SK-N-SH treated with all-trans-retinoic acid at 6 μM for 48 hours (cell line): ENCODE measurements around the gene SKI.

ENCODE experiments used
- ARNTL ChIP-seq: fragments of 450-650 bp; formaldehyde crosslinking; IDR thresholded peaks from 2 replicates; pipeline ENCODE4 v1.5.0; 2020; ENCODE audit warnings: low read depth, mild to moderate bottlenecking, moderate library complexity, borderline replicate concordance
- BACH2 ChIP-seq: fragments of 250-450 bp; sonication (Bioruptor Pico); IDR thresholded peaks from 2 replicates; pipeline ENCODE4 v1.9.0; 2021; ENCODE audit warnings: mild to moderate bottlenecking, borderline replicate concordance
- ESRRG ChIP-seq: fragments of 250-450 bp; sonication (Bioruptor Pico); IDR thresholded peaks from 2 replicates; pipeline ENCODE4 v1.6.1; 2021; ENCODE audit warnings: mild to moderate bottlenecking
- GLIS3 ChIP-seq: fragments of 250-450 bp; sonication (Bioruptor Pico); IDR thresholded peaks from 2 replicates; pipeline ENCODE4 v1.5.0; 2020; ENCODE audit warnings: mild to moderate bottlenecking, moderate library complexity
- OSR1 ChIP-seq: fragments of 250-450 bp; sonication (Bioruptor Pico); IDR thresholded peaks from 2 replicates; pipeline ENCODE4 v1.8.0; 2022; ENCODE audit warnings: moderate library complexity, mild to moderate bottlenecking, inconsistent platforms
- PPARA ChIP-seq: fragments of 250-450 bp; sonication (Bioruptor Pico); IDR thresholded peaks from 2 replicates; pipeline ENCODE4 v1.5.0; 2020; ENCODE audit warnings: mild to moderate bottlenecking, borderline replicate concordance
- TCF4 ChIP-seq: fragments of 250-450 bp; sonication (Bioruptor Pico); IDR thresholded peaks from 2 replicates; pipeline ENCODE4 v1.8.0; 2021; ENCODE audit warnings: mild to moderate bottlenecking, moderate library complexity, borderline replicate concordance
- ZC3H10 ChIP-seq: fragments of 250-450 bp; sonication (Bioruptor Pico); IDR thresholded peaks from 2 replicates; pipeline ENCODE4 v1.5.1; 2021; ENCODE audit warnings: mild to moderate bottlenecking, moderate library complexity
- ZFP3 ChIP-seq: fragments of 250-450 bp; sonication (Bioruptor Pico); IDR thresholded peaks from 2 replicates; pipeline ENCODE4 v1.5.0; 2020; ENCODE audit warnings: mild to moderate bottlenecking, moderate library complexity
- ZFP30 ChIP-seq: fragments of 450-650 bp; formaldehyde crosslinking; IDR thresholded peaks from 2 replicates; pipeline ENCODE4 v1.5.0; 2022; ENCODE audit warnings: mild to moderate bottlenecking, moderate library complexity
- ZNF565 ChIP-seq: fragments of 450-650 bp; formaldehyde crosslinking; conservative IDR thresholded peaks from 2 replicates; pipeline ENCODE4 v1.5.0; 2020; ENCODE audit warnings: low read depth, mild to moderate bottlenecking, moderate library complexity
- TF ChIP-seq, protein P1 (sequence below): fragments of 250-450 bp; sonication (Bioruptor Pico); IDR thresholded peaks from 2 replicates; pipeline ENCODE4 v1.8.0; 2021; ENCODE audit warnings: low read depth, mild to moderate bottlenecking, moderate library complexity, borderline replicate concordance
- TF ChIP-seq, protein P2 (sequence below): fragments of 250-450 bp; sonication (Bioruptor Pico); IDR thresholded peaks from 2 replicates; pipeline ENCODE4 v1.8.0; 2020; ENCODE audit warnings: mild to moderate bottlenecking, moderate library complexity, borderline replicate concordance
- TF ChIP-seq, protein P3 (sequence below): fragments of 250-450 bp; sonication (Bioruptor Pico); IDR thresholded peaks from 2 replicates; pipeline ENCODE4 v1.5.1; 2020; ENCODE audit warnings: low read depth, mild to moderate bottlenecking, moderate library complexity

DNA sequence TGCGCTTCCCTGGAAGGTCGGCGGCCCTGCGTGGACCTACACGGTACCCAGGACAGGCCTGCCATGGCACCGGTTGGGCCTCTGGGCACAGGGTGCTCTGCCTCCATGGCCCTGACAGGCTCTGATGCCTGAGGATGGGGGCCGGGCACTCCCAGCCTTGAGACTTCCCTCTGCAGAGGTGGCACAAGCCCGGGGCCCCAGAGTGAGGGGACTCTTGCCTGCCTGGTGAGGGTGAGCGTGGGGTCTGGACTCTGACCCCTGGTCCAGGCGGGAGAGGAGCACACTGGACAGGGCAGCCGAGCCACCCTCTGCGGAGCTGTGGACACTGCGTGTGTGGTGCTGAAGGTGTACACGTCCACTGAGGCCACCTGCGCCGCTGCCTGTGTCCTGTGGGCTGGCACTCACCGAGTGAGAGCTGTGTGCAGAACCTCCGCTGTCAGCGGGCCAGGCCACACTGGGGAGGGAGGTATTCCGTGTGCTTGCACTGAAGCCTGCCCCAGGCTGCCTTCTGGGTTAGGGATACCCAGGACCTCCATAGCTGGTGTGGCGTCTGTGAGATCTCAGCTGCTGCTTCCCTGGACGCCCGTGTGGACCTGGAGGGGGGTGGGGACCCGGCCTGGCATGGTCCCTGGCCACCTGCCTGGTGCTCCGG is 10.4 kb downstream of the SKI start:
- no peak for TF ChIP-seq ZNF565 (CRISPR knock-in tag)
- TF ChIP-seq ZC3H10 (CRISPR knock-in tag) = no peak
- TF ChIP-seq ZFP3 (CRISPR knock-in tag) = no peak
- TF ChIP-seq, protein P1, sequence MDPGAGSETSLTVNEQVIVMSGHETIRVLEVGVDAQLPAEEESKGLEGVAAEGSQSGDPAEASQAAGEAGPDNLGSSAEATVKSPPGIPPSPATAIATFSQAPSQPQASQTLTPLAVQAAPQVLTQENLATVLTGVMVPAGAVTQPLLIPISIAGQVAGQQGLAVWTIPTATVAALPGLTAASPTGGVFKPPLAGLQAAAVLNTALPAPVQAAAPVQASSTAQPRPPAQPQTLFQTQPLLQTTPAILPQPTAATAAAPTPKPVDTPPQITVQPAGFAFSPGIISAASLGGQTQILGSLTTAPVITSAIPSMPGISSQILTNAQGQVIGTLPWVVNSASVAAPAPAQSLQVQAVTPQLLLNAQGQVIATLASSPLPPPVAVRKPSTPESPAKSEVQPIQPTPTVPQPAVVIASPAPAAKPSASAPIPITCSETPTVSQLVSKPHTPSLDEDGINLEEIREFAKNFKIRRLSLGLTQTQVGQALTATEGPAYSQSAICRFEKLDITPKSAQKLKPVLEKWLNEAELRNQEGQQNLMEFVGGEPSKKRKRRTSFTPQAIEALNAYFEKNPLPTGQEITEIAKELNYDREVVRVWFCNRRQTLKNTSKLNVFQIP (CRISPR knock-in tag) = no peak
- no peak for TF ChIP-seq GLIS3 (CRISPR knock-in tag)
- TF ChIP-seq ZFP30 = no peak
- no peak for TF ChIP-seq OSR1 (CRISPR knock-in tag)
- no peak for TF ChIP-seq TCF4 (CRISPR knock-in tag)
- no peak for TF ChIP-seq ESRRG (CRISPR knock-in tag)
- no peak for TF ChIP-seq PPARA (CRISPR knock-in tag)
- TF ChIP-seq, protein P2, sequence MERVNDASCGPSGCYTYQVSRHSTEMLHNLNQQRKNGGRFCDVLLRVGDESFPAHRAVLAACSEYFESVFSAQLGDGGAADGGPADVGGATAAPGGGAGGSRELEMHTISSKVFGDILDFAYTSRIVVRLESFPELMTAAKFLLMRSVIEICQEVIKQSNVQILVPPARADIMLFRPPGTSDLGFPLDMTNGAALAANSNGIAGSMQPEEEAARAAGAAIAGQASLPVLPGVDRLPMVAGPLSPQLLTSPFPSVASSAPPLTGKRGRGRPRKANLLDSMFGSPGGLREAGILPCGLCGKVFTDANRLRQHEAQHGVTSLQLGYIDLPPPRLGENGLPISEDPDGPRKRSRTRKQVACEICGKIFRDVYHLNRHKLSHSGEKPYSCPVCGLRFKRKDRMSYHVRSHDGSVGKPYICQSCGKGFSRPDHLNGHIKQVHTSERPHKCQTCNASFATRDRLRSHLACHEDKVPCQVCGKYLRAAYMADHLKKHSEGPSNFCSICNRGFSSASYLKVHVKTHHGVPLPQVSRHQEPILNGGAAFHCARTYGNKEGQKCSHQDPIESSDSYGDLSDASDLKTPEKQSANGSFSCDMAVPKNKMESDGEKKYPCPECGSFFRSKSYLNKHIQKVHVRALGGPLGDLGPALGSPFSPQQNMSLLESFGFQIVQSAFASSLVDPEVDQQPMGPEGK = no peak
- no peak for TF ChIP-seq BACH2
- TF ChIP-seq ARNTL = no peak
- TF ChIP-seq, protein P3, sequence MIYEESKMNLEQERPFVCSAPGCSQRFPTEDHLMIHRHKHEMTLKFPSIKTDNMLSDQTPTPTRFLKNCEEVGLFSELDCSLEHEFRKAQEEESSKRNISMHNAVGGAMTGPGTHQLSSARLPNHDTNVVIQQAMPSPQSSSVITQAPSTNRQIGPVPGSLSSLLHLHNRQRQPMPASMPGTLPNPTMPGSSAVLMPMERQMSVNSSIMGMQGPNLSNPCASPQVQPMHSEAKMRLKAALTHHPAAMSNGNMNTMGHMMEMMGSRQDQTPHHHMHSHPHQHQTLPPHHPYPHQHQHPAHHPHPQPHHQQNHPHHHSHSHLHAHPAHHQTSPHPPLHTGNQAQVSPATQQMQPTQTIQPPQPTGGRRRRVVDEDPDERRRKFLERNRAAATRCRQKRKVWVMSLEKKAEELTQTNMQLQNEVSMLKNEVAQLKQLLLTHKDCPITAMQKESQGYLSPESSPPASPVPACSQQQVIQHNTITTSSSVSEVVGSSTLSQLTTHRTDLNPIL (CRISPR knock-in tag) = no peak
